GM19455 (cell line): ENCODE measurements around the gene CBLB.

Experiments
- ATAC-seq: cut with Tn5 transposase; IDR thresholded peaks from one replicate; pipeline ENCODE4 v1.9.1; 2021; ENCODE audit not compliant: unreplicated experiment

CBLB gene

DNA sequence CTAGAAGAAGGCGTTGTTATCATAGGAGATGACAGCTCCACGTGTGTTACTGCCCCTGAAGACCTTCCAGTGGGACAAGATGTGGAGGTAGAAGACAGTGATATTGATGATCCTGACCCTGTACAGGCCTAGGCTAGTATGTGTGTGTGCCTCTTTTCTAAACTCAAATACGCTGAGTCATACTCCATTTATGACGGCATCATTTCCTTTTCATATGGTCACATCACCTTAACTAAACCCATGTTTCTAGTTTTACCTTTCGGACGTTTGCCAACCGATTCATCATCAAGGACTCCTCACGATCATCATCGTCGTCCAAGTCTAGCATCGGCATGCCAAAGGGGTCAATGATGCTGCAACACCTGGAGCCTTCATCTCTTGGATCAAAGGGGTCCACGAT, 149.0 kb downstream of the CBLB start:
- no peak for ATAC-seq

GRCh38 chr3:105715372-105715771, 153.4 kb downstream of the CBLB start:
- ATAC-seq, result no peak

GRCh38 chr3:105714453-105714852, 154.4 kb downstream of the CBLB start:
- no peak for ATAC-seq

GRCh38 chr3:105708980-105709379, 159.8 kb downstream of the CBLB start:
- no peak for ATAC-seq

GRCh38 chr3:105707009-105707408, 161.8 kb downstream of the CBLB start:
- no peak for ATAC-seq

GRCh38 chr3:105704726-105705410, 163.9 kb downstream of the CBLB start:
- no peak for ATAC-seq

GRCh38 chr3:105700575-105700974, 168.2 kb downstream of the CBLB start:
- ATAC-seq, result no peak

GRCh38 chr3:105691633-105692032, 177.2 kb downstream of the CBLB start:
- no peak for ATAC-seq

GRCh38 chr3:105691053-105691452, 177.8 kb downstream of the CBLB start:
- ATAC-seq, result no peak

GRCh38 chr3:105688821-105689220, 180.0 kb downstream of the CBLB start:
- ATAC-seq, result no peak

- ATAC-seq, result no peak
Observed at GRCh38 chr3:105686278-105686897, 182.4 kb downstream of the CBLB start.

DNA sequence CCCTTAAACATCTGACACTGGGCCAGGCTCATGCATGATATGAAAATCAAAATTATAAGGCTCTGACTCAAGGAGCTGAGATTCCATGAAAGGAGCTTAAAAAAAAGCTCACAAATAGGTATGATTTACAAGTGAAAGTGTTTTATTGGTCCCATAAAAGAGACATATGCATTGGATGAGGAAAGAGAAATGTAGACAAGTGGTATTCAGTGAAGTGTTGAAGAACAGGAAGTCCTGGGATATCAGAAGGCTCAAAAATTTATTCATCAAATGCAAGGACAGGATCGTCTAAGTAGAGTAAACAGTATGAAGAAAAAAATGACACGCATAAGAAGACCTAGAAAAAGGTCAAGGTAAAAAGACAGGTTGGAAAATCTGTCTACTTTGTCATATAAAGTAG, 188.9 kb downstream of the CBLB start:
- ATAC-seq, result no peak

GRCh38 chr3:105678017-105678416, 190.8 kb downstream of the CBLB start:
- ATAC-seq, result no peak

DNA sequence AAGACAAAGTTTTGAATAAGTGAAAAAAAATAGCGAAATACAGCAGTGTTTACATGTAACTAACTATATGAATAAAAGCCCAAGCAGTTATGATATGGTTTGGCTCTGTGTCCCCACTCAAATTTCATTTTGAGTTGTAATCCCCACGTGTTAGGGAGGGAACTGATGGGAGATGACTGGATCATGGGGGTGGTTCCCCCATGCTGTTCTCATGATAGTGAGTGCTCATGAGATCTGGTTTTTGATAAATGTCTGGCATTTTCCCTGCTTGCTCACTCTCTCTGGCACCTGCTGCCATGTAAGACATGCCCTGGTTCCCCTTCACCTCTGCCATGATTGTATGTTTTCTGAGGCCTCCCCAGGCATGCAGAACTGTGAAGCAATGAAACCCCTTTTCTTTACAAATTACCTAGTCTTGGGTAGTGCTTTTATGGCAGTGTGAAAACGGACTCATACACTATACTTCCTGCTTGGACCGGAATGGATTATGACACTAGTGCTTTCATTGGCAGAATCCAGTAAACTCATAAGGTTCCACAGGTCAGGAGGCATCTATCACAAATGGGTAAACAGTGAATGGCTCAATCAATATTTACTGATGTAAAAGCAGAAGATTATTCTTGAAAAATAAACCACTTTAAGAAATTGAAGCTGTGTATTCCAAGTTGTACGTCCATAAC, 192.1 kb downstream of the CBLB start:
- no peak for ATAC-seq

GRCh38 chr3:105674437-105675065, 194.3 kb downstream of the CBLB start:
- ATAC-seq, result no peak

DNA sequence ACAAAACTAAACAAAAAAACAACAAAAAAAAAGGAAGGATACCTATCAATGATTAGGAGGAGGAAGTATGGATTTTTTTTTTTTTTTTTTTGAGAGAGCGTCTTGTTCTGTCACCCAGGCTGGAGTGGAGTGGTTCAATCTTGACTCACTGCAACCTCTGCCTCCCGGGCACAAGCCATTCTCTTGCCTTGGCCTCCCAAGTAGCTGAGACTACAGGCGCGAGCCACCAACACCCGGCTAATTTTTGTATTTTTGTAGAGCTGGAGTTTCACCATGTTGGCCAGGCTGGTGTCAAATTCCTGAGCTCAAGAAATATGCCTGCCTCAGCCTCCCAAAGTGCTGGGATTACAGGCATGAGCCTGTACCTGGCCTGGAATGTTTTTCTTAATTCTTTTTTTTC, 195.8 kb downstream of the CBLB start:
- ATAC-seq, result no peak

DNA sequence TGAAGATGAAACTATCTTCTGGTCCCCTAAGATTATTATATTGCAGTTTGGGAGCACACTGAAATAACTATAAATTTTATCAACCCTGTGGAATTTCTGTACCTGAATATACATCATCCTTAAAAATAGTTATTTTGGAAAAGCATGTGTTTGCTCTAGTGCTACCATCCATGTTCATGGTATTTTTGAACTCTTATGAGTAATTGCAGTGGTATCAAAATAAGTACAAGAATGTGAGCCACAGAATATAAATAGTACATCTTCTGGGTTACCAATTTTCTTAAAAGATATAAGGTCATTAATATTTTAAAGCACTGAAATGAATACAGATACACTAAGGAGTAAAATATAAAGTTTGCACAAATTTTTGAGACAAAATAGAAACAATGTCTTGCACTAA, 206.5 kb downstream of the CBLB start:
- ATAC-seq, result no peak

DNA sequence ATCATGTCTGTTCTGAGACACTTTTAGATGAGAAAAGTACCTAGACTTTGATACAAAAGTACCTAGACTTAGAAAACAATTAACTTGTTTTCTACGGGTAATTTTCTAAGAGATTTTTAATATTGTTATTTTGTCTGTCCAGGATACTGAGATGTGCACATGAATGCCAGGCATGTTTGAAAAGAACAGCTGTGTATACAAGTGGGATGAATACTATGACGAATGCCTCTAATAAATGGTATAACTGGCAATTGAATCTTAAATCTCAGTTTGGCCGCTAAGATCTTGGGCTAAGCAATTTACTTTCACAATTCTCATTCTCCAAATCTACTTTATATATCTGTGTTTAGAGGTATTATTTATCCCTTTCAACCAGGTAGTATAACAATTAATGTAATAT, 207.4 kb downstream of the CBLB start:
- no peak for ATAC-seq

- ATAC-seq, result no peak
Observed at GRCh38 chr3:105656651-105657504, 211.9 kb downstream of the CBLB start.

- ATAC-seq, result no peak
Observed at GRCh38 chr3:105653868-105654267, 214.9 kb downstream of the CBLB start.

GRCh38 chr3:105653166-105653565, 215.6 kb downstream of the CBLB start:
- ATAC-seq, result no peak
